A673 (cell line): ENCODE results near the gene BCAS1.

ENCODE experiments used
- CTCF ChIP-seq: fragments of 300-800, 200-600 bp; sonication (generic); conservative IDR thresholded peaks from 2 replicates; pipeline ENCODE4 v1.5.1; 2017; ENCODE audit warnings: low read depth, mild to moderate bottlenecking, antibody characterized with exemption, low read length, moderate library complexity, mixed read lengths
- EZH2 ChIP-seq: fragments of 200-600 bp; sonication (generic); IDR thresholded peaks from 2 replicates; pipeline ENCODE4 v1.6.1; 2017; ENCODE audit warnings: borderline replicate concordance, low read depth, mild to moderate bottlenecking, mixed read lengths, antibody characterized with exemption, low read length; ENCODE audit not compliant: poor library complexity, severe bottlenecking

GRCh38 chr20:53907968-53908751 lies 162.2 kb downstream of the BCAS1 start:
- TF ChIP-seq CTCF (no peak), EZH2 (no peak)
